Right lobe of liver (tissue), 6 donors: ENCODE data around the gene GRIA1. TPM values are rescaled to one million over a fixed set of nuclear protein-coding genes. Genes with fewer than 3 reads are reported as not detected.

Experiments
- ATAC-seq, 4 donors: fragments of 200-7000 bp; cut with Tn5 transposase; one replicate each; pipeline ENCODE4 v1.9.1; 2020; ENCODE audit warnings: mild to moderate bottlenecking in 4 of 4, moderate library complexity in 4 of 4
- DNase-seq, 3 donors: peaks; one replicate each; pipeline ENCODE4 v3.0.0-alpha.2; 2020
- H3K27ac ChIP-seq, 3 donors: fragments of 200-600 bp; one replicate each; pipeline ENCODE4 v1.8.0; 2022
- H3K27me3 ChIP-seq, 2 donors: fragments of 200-600 bp; one replicate each; pipeline ENCODE4 v1.8.0; 2022
- H3K36me3 ChIP-seq, 4 donors: fragments of 200-600 bp; sonication (generic) in 1 of 4; one replicate each; pipeline versions ENCODE4 v1.5.1 to v1.8.0; 2017 to 2022; ENCODE audit warnings: control low read depth in 1 of 4
- H3K4me1 ChIP-seq, 4 donors: fragments of 200-600 bp; sonication (generic) in 1 of 4; one replicate each; pipeline versions ENCODE4 v1.5.1 to v1.8.0; 2017 to 2022; ENCODE audit warnings: control low read depth in 1 of 4
- H3K4me3 ChIP-seq, 3 donors: fragments of 200-600 bp; one replicate each; pipeline ENCODE4 v1.8.0; 2022
- H3K9me3 ChIP-seq, 4 donors: fragments of 200-600 bp; sonication (generic) in 1 of 4; one replicate each; pipeline versions ENCODE4 v1.5.1 to v1.8.0; 2017 to 2022; ENCODE audit warnings: control low read depth in 1 of 4
- POLR2A ChIP-seq: fragments of 450-650 bp; IDR thresholded peaks from one replicate; pipeline ENCODE4 v1.6.1; 2017; ENCODE audit warnings: antibody characterized with exemption, mild to moderate bottlenecking
- WGBS: methylation state at CpG from one replicate; pipeline ENCODE4 v1.1.6; 2018; ENCODE audit warnings: low coverage, low lambda C conversion rate; ENCODE audit not compliant: insufficient coverage; ENCODE audit errors: missing lambda C conversion rate; 5-methylcytosine and 5-hydroxymethylcytosine counted together
- intact Hi-C, 2 donors: fragments of 100-400 bp; cut with DNase I; formaldehyde crosslinking; loops; one replicate each; pipeline versions ENCODE4 v1.11.2 to v1.14.1; 2022
- long read RNA-seq: library from polyadenylated mRNA; unstranded; transcript quantifications from one replicate; pipeline ENCODE4 v2.0.0, GENCODE V29; 2019
- total RNA-seq, 6 experiments: library from RNA; depleted of rRNA in 2 of 6; stranded (reverse); fragments of >200 nt in 2 of 6; fragmentation: NEBNext Ultra II Directional in 3 of 6; extraction: Animal tissue kit (Norgen Biotek cat#: 25700) in 3 of 6; gene quantifications; one replicate each; pipeline versions ENCODE4 v1.1.0 to v1.2.4, GENCODE V29; 2016 to 2023
- TF ChIP-seq, protein P1 (sequence below), 4 donors: fragments of 200-600 bp in 3 of 4; fragments of 450-650 bp in 1 of 4; IDR thresholded peaks; one replicate each; pipeline versions ENCODE4 v1.5.1 to v1.8.0; 2016 to 2022; ENCODE audit warnings: antibody characterized with exemption in 4 of 4, mild to moderate bottlenecking in 2 of 4
- donor health status: DM: no; HTN: yes; CAD: no.
- donor health status: DM: no; HTN: no; CAD: no.
- donor health status: DM: no; HTN: no; CAD: no.
- donor health status: DM: no; HTN: yes; CAD: no.
- donor health status: DM: no; HTN: yes; CAD: no.

The GRIA1 gene
- total RNA-seq, result not detected
- long read RNA-seq, result 0 reads

DNA sequence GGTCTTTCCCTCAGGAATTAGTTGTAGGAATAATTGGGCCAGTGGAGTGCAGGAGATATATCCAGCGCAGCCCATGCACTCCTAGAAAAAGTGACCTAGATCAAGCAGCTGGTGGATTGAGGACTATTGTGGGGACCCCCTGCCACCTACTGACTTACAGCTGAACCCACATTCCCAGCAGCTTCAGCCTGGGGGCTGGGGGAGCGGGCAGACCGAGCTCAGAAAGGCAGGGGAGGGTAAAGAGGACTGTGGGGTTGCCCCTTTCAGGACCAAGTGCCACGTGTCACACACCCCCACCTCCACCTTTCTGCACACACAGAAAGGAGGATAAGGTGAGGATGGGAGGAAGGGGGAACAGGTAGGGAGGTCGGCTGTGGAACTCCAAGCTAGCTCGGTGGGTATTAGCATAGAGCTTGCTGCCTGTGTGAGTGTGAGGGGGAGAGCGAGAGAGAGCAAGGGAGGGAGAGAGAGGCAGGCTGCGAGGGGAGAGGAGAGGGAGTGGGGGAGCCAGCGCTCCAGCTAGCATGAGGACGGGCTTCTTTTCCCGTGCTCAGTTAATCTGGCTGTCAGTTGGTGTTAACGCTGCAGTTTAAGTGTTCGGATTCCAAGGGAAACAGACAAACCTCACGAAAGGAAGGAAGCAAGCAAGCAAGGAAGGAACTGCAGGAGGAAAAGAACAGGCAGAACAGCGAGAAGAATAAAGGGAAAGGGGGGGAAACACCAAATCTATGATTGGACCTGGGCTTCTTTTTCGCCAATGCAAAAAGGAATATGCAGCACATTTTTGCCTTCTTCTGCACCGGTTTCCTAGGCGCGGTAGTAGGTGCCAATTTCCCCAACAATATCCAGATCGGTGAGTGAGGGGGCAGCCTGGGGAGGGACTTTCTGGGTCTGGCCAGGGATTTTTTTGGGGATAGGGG lies at the start of gene GRIA1:
Gene GRIA1 (plus strand): TSS at position 553 of the 920 bp plus-strand sequence.
- Histone ChIP-seq H3K4me3 (no peak within 1 kb of the TSS), H3K27ac (no peak within 1 kb of the TSS), H3K9me3 (no peaks in the 10 kb centered on the region), H3K27me3 (no peaks in the 10 kb centered on the region), H3K4me1 (no peaks in the 10 kb centered on the region), H3K36me3 (no peaks in the 10 kb centered on the region)
- ATAC-seq, result no peak
- intact Hi-C loops, result loop anchor here in 1 of 2 donors (10.0 kb wide), 1 partner anchor 474 kb away; no protein-coding TSS in a partner anchor
- WGBS, result 9% methylated on average over 18 of the region's 20 CpGs
- DNase-seq, result no peak
- TF ChIP-seq, protein P1, sequence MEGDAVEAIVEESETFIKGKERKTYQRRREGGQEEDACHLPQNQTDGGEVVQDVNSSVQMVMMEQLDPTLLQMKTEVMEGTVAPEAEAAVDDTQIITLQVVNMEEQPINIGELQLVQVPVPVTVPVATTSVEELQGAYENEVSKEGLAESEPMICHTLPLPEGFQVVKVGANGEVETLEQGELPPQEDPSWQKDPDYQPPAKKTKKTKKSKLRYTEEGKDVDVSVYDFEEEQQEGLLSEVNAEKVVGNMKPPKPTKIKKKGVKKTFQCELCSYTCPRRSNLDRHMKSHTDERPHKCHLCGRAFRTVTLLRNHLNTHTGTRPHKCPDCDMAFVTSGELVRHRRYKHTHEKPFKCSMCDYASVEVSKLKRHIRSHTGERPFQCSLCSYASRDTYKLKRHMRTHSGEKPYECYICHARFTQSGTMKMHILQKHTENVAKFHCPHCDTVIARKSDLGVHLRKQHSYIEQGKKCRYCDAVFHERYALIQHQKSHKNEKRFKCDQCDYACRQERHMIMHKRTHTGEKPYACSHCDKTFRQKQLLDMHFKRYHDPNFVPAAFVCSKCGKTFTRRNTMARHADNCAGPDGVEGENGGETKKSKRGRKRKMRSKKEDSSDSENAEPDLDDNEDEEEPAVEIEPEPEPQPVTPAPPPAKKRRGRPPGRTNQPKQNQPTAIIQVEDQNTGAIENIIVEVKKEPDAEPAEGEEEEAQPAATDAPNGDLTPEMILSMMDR (IDR thresholded peaks at IDR 0.05), result no peak
- no peak for TF ChIP-seq POLR2A

DNA sequence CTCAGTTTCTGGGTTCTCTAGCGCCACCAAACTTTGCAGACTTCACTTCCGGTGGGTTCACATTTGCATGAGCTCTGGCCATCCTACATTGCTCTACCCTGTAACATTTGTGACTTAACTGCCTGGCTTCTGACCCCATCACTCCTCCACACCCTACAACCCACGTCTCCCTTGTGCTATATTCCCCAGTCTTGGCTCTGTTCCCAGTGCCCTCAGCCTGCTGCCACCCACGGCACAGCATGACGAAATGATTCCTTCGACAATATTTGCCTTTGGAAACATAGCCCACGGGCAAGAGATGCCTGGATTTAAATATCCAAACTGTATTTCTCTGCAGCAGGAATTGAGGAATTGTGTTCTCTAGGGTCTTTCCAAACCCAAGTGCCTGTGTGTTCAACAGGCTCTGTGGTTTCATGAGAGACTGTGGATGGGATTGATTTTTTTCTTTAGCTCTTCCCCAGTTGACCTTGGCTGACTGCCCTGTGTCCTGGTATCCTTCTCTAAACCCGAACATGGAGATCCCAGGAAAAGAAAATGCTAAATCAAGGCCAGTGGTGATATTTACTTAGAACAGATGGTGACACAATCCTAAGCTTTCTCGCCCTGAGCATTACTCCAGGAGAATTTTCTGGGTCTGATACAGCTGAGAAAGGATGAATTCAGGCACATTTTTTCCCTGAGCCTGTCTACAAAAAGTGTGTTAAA lies 44.4 kb upstream of the GRIA1 start:
- TF ChIP-seq POLR2A, result no peak
- TF ChIP-seq, protein P1 (IDR thresholded peaks at IDR 0.05), result no peak
- peaks cover 0 to 16% (median 7%) of the 10 kb centered on the region in 4 donors for H3K4me1 ChIP-seq
- no peaks in the 10 kb centered on the region for H3K36me3 ChIP-seq
- DNase-seq (peak; percentile 62 to 75 (median 66)), ATAC-seq (peak; percentile 88 to 94 (median 90))
- H3K4me3 ChIP-seq, result peak overlapping the region in 1 of 3 donors; percentile 5
- no peaks in the 10 kb centered on the region for H3K27me3 ChIP-seq
- intact Hi-C loops, result no loop called here
- no peaks in the 10 kb centered on the region for H3K9me3 ChIP-seq
- peak overlapping the region in 2 of 3 donors; percentile 27 to 74 for H3K27ac ChIP-seq
- WGBS, result 5% methylated on average over 9 of the region's 9 CpGs

DNA sequence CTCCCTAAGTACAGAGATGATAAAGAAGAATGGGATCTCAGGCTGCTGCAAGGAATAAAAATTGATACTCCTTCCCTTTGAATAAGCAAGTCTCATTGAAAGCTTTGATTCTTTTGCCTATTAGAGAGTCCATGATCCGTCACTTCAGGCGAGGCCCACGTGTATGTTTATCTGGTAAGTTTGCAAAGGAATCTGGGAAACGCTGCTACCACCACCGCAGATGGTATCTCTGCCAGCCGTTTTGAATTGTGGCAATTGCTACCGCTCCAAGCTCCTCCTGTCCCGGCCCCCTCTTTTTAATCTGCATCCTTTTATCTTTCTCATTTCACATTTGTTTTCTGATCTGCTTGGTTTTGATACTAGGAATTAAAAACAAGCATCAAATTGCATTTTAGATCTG lies 42.9 kb upstream of the GRIA1 start:
- no peak for TF ChIP-seq POLR2A
- WGBS, result 86% methylated on average over 5 of the region's 8 CpGs
- no peak for DNase-seq

DNA sequence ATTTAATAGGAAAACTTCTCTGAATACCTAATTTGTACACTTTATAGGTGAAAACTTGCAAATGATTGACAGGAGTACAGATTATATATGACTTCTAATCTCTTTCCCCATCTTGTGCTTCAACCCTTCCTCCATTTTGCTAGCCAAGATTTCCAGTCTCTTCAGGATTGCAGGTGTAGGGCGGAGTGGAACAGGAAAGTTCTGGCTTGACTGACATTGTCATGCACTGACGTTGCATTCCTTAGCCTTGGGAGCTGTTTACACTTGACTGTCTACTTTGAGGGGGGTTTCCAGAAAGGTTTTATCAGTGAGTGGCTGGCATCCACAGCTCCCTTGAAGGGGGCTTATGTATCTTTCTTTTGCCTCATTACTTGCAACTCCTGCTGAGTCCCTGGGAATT lies 34.1 kb upstream of the GRIA1 start:
- intact Hi-C loops, result no loop called here

More for the DNA sequence above, 42.9 kb upstream of the GRIA1 start:
- ATAC-seq, result no peak
- Histone ChIP-seq H3K4me3 (no peak overlapping the region), H3K27ac (no peak overlapping the region), H3K9me3 (no peaks in the 10 kb centered on the region), H3K4me1 (peaks cover 0 to 16% (median 7%) of the 10 kb centered on the region in 4 donors), H3K36me3 (no peaks in the 10 kb centered on the region), H3K27me3 (no peaks in the 10 kb centered on the region)
- intact Hi-C loops, result no loop called here

More for the DNA sequence above, 34.1 kb upstream of the GRIA1 start:
- no peaks in the 10 kb centered on the region for H3K36me3 ChIP-seq
- no peak for TF ChIP-seq POLR2A
- TF ChIP-seq, protein P1 (IDR thresholded peaks at IDR 0.05), result no peak
- H3K4me3 ChIP-seq, result no peak overlapping the region
- no peaks in the 10 kb centered on the region for H3K4me1 ChIP-seq
- no peaks in the 10 kb centered on the region for H3K27me3 ChIP-seq
- no peaks in the 10 kb centered on the region for H3K9me3 ChIP-seq
- DNase-seq (no peak), ATAC-seq (no peak)
- 47% methylated on average over 2 of the region's 2 CpGs for WGBS
- H3K27ac ChIP-seq, result no peak overlapping the region
